H1 (cell line): ENCODE results near the gene CIC. TPM values are rescaled to one million over a fixed set of nuclear protein-coding genes. Genes with fewer than 3 reads are reported as not detected.

ENCODE experiments used
- ASH2L ChIP-seq: fragments of 200-600, 300-600 bp; sonication (generic); IDR thresholded peaks from one replicate; pipeline ENCODE4 v1.7.1; 2017; ENCODE audit warnings: low read length
- CBX5 ChIP-seq: fragments of 300-800, 300-1000 bp; sonication (generic); IDR thresholded peaks from 2 replicates; pipeline ENCODE4 v1.7.1; 2016; ENCODE audit warnings: antibody characterized with exemption, low read length, low read depth
- CTCF ChIP-seq, 3 experiments: IDR thresholded peaks; 1 replicate in 2 of 3; 2 replicates in 1 of 3; pipeline versions ENCODE4 v1.5.1 to v1.6.1; 2011; ENCODE audit warnings: low read length in 3 of 3, mild to moderate bottlenecking in 3 of 3, inconsistent platforms in 2 of 3, low read depth in 1 of 3, moderate library complexity in 1 of 3; ENCODE audit not compliant: insufficient read depth in 1 of 3; ENCODE audit errors: control extremely low read depth in 1 of 3
- MAFK ChIP-seq: IDR thresholded peaks from 2 replicates; pipeline ENCODE4 v1.6.1; 2012; ENCODE audit warnings: low read depth, mild to moderate bottlenecking, improper control_type of control experiment, low read length
- MAX ChIP-seq: IDR thresholded peaks from 2 replicates; pipeline ENCODE4 v1.6.1; 2012; ENCODE audit warnings: inconsistent platforms
- PHF8 ChIP-seq: fragments of 200-600 bp; sonication (generic); conservative IDR thresholded peaks from 2 replicates; pipeline ENCODE4 v1.7.1; 2012; ENCODE audit warnings: low read depth, mild to moderate bottlenecking, inconsistent platforms, low read length, moderate library complexity
- RAD21 ChIP-seq, 2 experiments: IDR thresholded peaks in 1 of 2; conservative IDR thresholded peaks in 1 of 2; 2 replicates each; pipeline ENCODE4 v1.6.1; 2011; ENCODE audit warnings: low read depth in 2 of 2, low read length in 2 of 2, improper control_type of control experiment in 1 of 2, inconsistent platforms in 1 of 2, mild to moderate bottlenecking in 1 of 2, moderate library complexity in 1 of 2
- SIN3A ChIP-seq, 2 experiments: IDR thresholded peaks in 1 of 2; conservative IDR thresholded peaks in 1 of 2; 2 replicates each; pipeline ENCODE4 v1.6.1; 2011 to 2012; ENCODE audit warnings: low read length in 2 of 2, improper control_type of control experiment in 1 of 2, low read depth in 1 of 2, mild to moderate bottlenecking in 1 of 2
- SRF ChIP-seq: IDR thresholded peaks from 2 replicates; pipeline ENCODE4 v1.6.1; 2011; ENCODE audit warnings: mild to moderate bottlenecking, low read depth, low read length, moderate library complexity
- polyA plus RNA-seq, 7 experiments: library from polyadenylated mRNA; depleted of rRNA in 3 of 7; stranded (reverse) in 5 of 7; unstranded in 2 of 7; fragments of >200 nt in 5 of 7; fragments of 200-250 nt in 2 of 7; gene quantifications; 1 replicate in 5 of 7; 2 replicates in 1 of 7; 4 replicates in 1 of 7; pipeline versions ENCODE4 v1.2.1 to v1.2.3, GENCODE V29; 2011 to 2013; ENCODE audit warnings: missing spikeins in 2 of 7, mixed read lengths in 2 of 7
- total RNA-seq: library from RNA; stranded (reverse); fragmentation: NEBNext Ultra II Directional; extraction: Animal tissue kit (Norgen Biotek cat#: 25700); gene quantifications from 2 replicates; pipeline ENCODE4 v1.2.1, GENCODE V29; 2021

Gene CIC
- total and polyA plus RNA-seq, 2 of the 8 experiments (the other 6 are each of a cell fraction or from before 2014, with no cell fraction given), result 13.2 to 43.6 TPM

- TF ChIP-seq CTCF (IDR thresholded peaks at IDR 0.05; ENCODE audit: control extremely low read depth in 1 of 3, insufficient read depth in 1 of 3, low read depth in 1 of 3, low read length in 3 of 3), result peak; percentile 15 to 30 (median 19); a peak in 3 of 4 replicates
- TF ChIP-seq PHF8, result 0 out of 2 replicates have a peak, but pooled peaks have one; percentile 12
- no peak for TF ChIP-seq ASH2L
- 0 out of 4 replicates have a peak, but pooled peaks of 1 of the 2 experiments have one; percentile 17 for TF ChIP-seq SIN3A (conservative IDR thresholded peaks at IDR 0.05 in 1 of 2, IDR thresholded peaks at IDR 0.05 in 1 of 2; ENCODE audit: low read depth in 1 of 2, low read length in 2 of 2)
- no peak for TF ChIP-seq MAFK
- peak; percentile 41; the same call in 1 of the 2 replicates for TF ChIP-seq MAX
- TF ChIP-seq SRF, result no peak
- TF ChIP-seq CBX5, result no peak
- peak; percentile 18 to 37; a peak in 2 of 4 replicates for TF ChIP-seq RAD21 (IDR thresholded peaks at IDR 0.05 in 1 of 2, conservative IDR thresholded peaks at IDR 0.05 in 1 of 2; ENCODE audit: low read depth in 2 of 2, low read length in 2 of 2)
Observed at GRCh38 chr19:42323852-42324654, 55.0 kb downstream of the CIC start (continued).
